ENCODE data around the gene CBLC. TPM values are rescaled to one million over a fixed set of nuclear protein-coding genes. Genes with fewer than 3 reads are reported as not detected.

Gene CBLC
- total and polyA plus RNA-seq, 10 of the 15 experiments (the other 5 are each of a cell fraction or from before 2014, with no cell fraction given) = not detected

GRCh38 chr19:44765949-44766335 is 11.7 kb upstream of the CBLC start:
- H3K9ac ChIP-seq (ENCODE audit: control insufficient read depth, insufficient read depth, low read length) = no peak overlapping the region
- TF ChIP-seq SUZ12 (IDR thresholded peaks at IDR 0.05; ENCODE audit: unreplicated experiment) = no peak
- TF ChIP-seq SMC3 (IDR thresholded peaks at IDR 0.05; ENCODE audit: borderline replicate concordance, low read length) = no peak
- TF ChIP-seq RBBP5 (conservative IDR thresholded peaks at IDR 0.05) = no peak
- no peak for TF ChIP-seq TCF3 (IDR thresholded peaks at IDR 0.05; ENCODE audit: borderline replicate concordance, insufficient read depth, low read depth, low read length)
- no peak for TF ChIP-seq ZNF274 (IDR thresholded peaks at IDR 0.05; ENCODE audit: insufficient read depth, insufficient read length)
- no peak for TF ChIP-seq TCF12 (IDR thresholded peaks at IDR 0.05; ENCODE audit: low read depth, low read length)
- TF ChIP-seq PAX8 (IDR thresholded peaks at IDR 0.05) = no peak
- no peak for TF ChIP-seq PRDM15 (CRISPR knock-in tag; IDR thresholded peaks at IDR 0.05)
- TF ChIP-seq POLR2A (IDR thresholded peaks at IDR 0.05; ENCODE audit: low read depth, low read length) = no peak
- TF ChIP-seq GABPA (IDR thresholded peaks at IDR 0.05; ENCODE audit: low read depth) = no peak
- no peak for TF ChIP-seq PAX5 (IDR thresholded peaks at IDR 0.05; ENCODE audit: borderline replicate concordance, low read depth, low read length)
- TF ChIP-seq ZNF384 (IDR thresholded peaks at IDR 0.05; ENCODE audit: borderline replicate concordance, low read depth, low read length) = no peak
- no peak for TF ChIP-seq KAT2A (conservative IDR thresholded peaks at IDR 0.05; ENCODE audit: control insufficient read depth, low read depth, low read length)
- no peak for TF ChIP-seq SPI1 (IDR thresholded peaks at IDR 0.05; ENCODE audit: borderline replicate concordance, insufficient read depth, low read depth, low read length)
- no peak for TF ChIP-seq IRF5 (IDR thresholded peaks at IDR 0.05; ENCODE audit: borderline replicate concordance)
- TF ChIP-seq E4F1 (IDR thresholded peaks at IDR 0.05; ENCODE audit: borderline replicate concordance, partially characterized antibody) = no peak
- no peak for TF ChIP-seq EGR1 (IDR thresholded peaks at IDR 0.05; ENCODE audit: borderline replicate concordance in 1 of 2, low read depth in 2 of 2, low read length in 2 of 2)
- no peak for TF ChIP-seq FOS (IDR thresholded peaks at IDR 0.05; ENCODE audit: borderline replicate concordance, extremely low read depth, insufficient read length)
- H3K79me2 ChIP-seq (ENCODE audit: control insufficient read depth, insufficient read depth, low read length) = no peaks in the 10 kb centered on the region
- H3K36me3 ChIP-seq (ENCODE audit: control insufficient read depth in 2 of 2, insufficient read depth in 2 of 2, low read length in 1 of 2) = no peaks in the 10 kb centered on the region
- intact Hi-C loops (cut with micrococcal nuclease; ENCODE audit: unreplicated experiment) (no loop called here), in situ Hi-C loops (cut with MboI) (no loop called here)
- H3K27me3 ChIP-seq (replicated peaks in 1 of 2; ENCODE audit: control insufficient read depth in 2 of 2, insufficient read depth in 2 of 2, low read length in 1 of 2) = no peaks in the 10 kb centered on the region
- H3K4me1 ChIP-seq (ENCODE audit: control insufficient read depth, insufficient read depth, low read length) = peaks cover 22% of the 10 kb centered on the region
- H3K27ac ChIP-seq (ENCODE audit: control insufficient read depth, insufficient read depth) = no peak overlapping the region
- H3K4me2 ChIP-seq (ENCODE audit: control insufficient read depth, insufficient read depth) = no peak overlapping the region
- no peak overlapping the region for H2AFZ ChIP-seq (ENCODE audit: control insufficient read depth, low read depth, low read length)
- no peak for DNase-seq (ENCODE audit: low read depth, low spot score)
- POLR2A ChIA-PET = interaction anchor here (0.5 to 3.1 kb wide), 4 partner anchors 12 to 722 kb away, joined by 4 to 16 read pairs (median 6); no protein-coding TSS in a partner anchor
- CTCF ChIA-PET = interaction anchor here (0.6 to 15.6 kb wide), 6 partner anchors 9 to 112 kb away, joined by 3 to 513 read pairs (median 4); partner anchors contain the start of gene NECTIN2
- RAD21 ChIA-PET (ENCODE audit: unreplicated experiment) = interaction anchor here (4.5 to 4.6 kb wide), 2 partner anchors 12 to 42 kb away, joined by 26 to 66 read pairs; no protein-coding TSS in a partner anchor
- WGBS (ENCODE audit: insufficient coverage, insufficient replicate concordance, low lambda C conversion rate, missing lambda C conversion rate) = 49% methylated on average over 3 of the region's 3 CpGs
- peaks cover 5% of the 10 kb centered on the region; the same call in 2 of the 3 replicates for H3K9me3 ChIP-seq (replicated peaks; ENCODE audit: control insufficient read depth, insufficient read depth, low read length)
- SMC1A ChIA-PET (ENCODE audit: uncharacterized antibody, unreplicated experiment) = interaction anchor here (0.7 to 12.0 kb wide), 6 partner anchors 11 to 111 kb away, joined by 3 to 328 read pairs (median 4); no protein-coding TSS in a partner anchor
- BruUV-seq (replicated peaks) = no TSS peak
- no peak overlapping the region for H3K4me3 ChIP-seq
- no peak for FAIRE-seq
- no peak for ATAC-seq
- H4K20me1 ChIP-seq (ENCODE audit: control insufficient read depth, insufficient read depth) = no peaks in the 10 kb centered on the region

All from GM12878 (cell line).